Activated CD8-positive, alpha-beta memory T cell treated with anti-CD3 and anti-CD28 coated beads, Interleukin-2, amount 10 ng/mL, durations not matched to agents 7 days and 5 days (primary cell): Measurements from ENCODE around the gene RBX1. TPM values are rescaled to one million over a fixed set of nuclear protein-coding genes. Genes with fewer than 3 reads are reported as not detected.

ENCODE experiments used
- ATAC-seq: fragments of 150-1000 bp; cut with Tn5 transposase; one replicate; pipeline ENCODE4 v1.10.0; 2021; ENCODE audit warnings: moderate library complexity
- CTCF ChIA-PET: fragments of 350-600 bp; sonication (Branson Sonifier 250); formaldehyde crosslinking; loops from one replicate; lab custom pipeline; 2021; ENCODE audit warnings: antibody characterized with exemption; lab: Charles Lee
- DNase-seq: peaks from one replicate; pipeline ENCODE4 v3.0.0-alpha.2; 2020
- H3K27ac Mint-ChIP-seq: one replicate; pipeline ENCODE4 v1.8.0; 2021; ENCODE audit warnings: mild to moderate bottlenecking, mixed read lengths
- H3K27me3 Mint-ChIP-seq: one replicate; pipeline ENCODE4 v1.8.0; 2021; ENCODE audit warnings: mixed read lengths
- H3K36me3 Mint-ChIP-seq: one replicate; pipeline ENCODE4 v1.8.0; 2021; ENCODE audit warnings: mild to moderate bottlenecking, mixed read lengths
- H3K4me1 Mint-ChIP-seq: one replicate; pipeline ENCODE4 v1.8.0; 2021; ENCODE audit warnings: mixed read lengths
- H3K4me3 Mint-ChIP-seq: one replicate; pipeline ENCODE4 v1.8.0; 2021; ENCODE audit warnings: mild to moderate bottlenecking, moderate library complexity, mixed read lengths
- H3K9me3 Mint-ChIP-seq: one replicate; pipeline ENCODE4 v1.8.0; 2022; ENCODE audit warnings: low read depth, mixed read lengths
- total RNA-seq, 2 experiments: library from RNA; stranded (reverse); gene quantifications; one replicate each; pipeline ENCODE4 v1.2.3, GENCODE V29; 2021

RBX1 gene
- total RNA-seq, 2 experiments from 2014 or later = 76.9 to 82.8 TPM

DNA sequence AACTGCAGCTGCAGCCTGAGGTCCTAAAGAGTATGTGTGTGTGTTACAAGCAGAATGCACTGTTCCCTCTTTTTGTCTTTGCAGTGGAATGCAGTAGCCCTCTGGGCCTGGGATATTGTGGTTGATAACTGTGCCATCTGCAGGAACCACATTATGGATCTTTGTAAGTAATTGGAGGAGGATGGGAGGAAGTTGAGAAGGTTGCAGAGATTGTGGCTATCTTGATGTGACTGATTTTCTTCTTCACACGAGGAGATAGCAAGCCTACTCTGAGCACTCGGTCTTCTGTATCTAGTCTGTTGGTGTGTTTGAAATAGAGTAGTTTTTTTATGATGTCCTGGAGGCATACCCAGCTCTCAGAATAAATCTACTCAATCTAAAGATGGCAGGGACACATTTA is 2.3 kb downstream of the RBX1 start:
- Mint-ChIP-seq H3K27me3 (no peaks in the 10 kb centered on the region), H3K9me3 (no peaks in the 10 kb centered on the region), H3K4me1 (peaks cover 35% of the 10 kb centered on the region), H3K27ac (peak overlapping the region; percentile 45), H3K4me3 (peak overlapping the region; percentile 96), H3K36me3 (peaks cover 38% of the 10 kb centered on the region)
- ATAC-seq (no peak), DNase-seq (no peak)
- CTCF ChIA-PET = interaction anchor here (3.7 kb wide), 1 partner anchor 31 kb away, joined by 27 read pairs; no protein-coding TSS in a partner anchor

DNA sequence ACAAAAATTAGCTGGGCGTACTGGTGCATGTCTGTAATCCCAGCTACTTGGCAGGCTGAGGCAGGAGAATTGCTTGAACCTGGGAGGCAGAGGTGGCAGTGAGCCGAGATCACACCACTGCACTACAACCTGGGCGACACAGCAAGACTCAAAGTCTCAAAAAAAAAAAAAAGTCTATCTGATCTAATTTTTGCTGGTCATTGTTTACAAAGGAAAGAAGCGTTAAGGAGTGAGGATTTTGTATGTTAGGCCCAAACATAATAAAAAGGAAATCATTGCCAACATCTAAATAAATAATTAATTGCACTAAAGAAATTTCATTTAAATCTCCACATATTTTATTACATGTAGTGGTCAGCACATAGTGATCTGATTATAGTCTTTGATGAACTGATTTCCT is 2.9 kb downstream of the RBX1 start:
- H3K4me1 Mint-ChIP-seq = peaks cover 35% of the 10 kb centered on the region
- H3K36me3 Mint-ChIP-seq = peaks cover 38% of the 10 kb centered on the region
- no peaks in the 10 kb centered on the region for H3K9me3 Mint-ChIP-seq
- H3K4me3 Mint-ChIP-seq = no peak overlapping the region
- CTCF ChIA-PET = interaction anchor here (3.7 kb wide), 1 partner anchor 32 kb away, joined by 27 read pairs; no protein-coding TSS in a partner anchor
- DNase-seq (no peak), ATAC-seq (no peak)
- H3K27ac Mint-ChIP-seq = peak overlapping the region; percentile 56
- H3K27me3 Mint-ChIP-seq = no peaks in the 10 kb centered on the region

GRCh38 chr22:40955571-40955970 is 4.4 kb downstream of the RBX1 start:
- DNase-seq (no peak), ATAC-seq (no peak)
- no peaks in the 10 kb centered on the region for H3K27me3 Mint-ChIP-seq
- CTCF ChIA-PET = no interaction called here
- H3K4me3 Mint-ChIP-seq = no peak overlapping the region
- no peak overlapping the region for H3K27ac Mint-ChIP-seq
- peaks cover 31% of the 10 kb centered on the region for H3K4me1 Mint-ChIP-seq
- H3K9me3 Mint-ChIP-seq = no peaks in the 10 kb centered on the region
- peaks cover 42% of the 10 kb centered on the region for H3K36me3 Mint-ChIP-seq

DNA sequence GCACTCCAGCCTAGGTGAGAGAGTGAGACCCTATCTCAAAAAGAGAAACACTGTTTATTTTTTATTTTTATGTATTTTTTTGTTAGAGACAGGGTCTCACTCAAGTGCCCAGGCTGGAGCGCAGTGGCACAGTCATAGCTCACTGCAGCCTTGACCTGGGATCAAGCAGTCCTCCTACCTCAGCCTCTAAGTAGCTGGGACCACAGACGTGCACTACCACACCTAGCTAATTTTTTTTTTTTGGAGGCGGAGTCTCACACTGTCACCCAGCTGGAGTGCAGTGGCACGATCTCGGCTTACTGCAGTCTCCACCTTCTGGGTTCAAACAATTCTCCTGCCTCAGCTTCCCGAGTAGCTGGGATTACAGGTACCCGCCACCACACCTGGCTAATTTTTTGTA is 6.4 kb downstream of the RBX1 start:
- Mint-ChIP-seq H3K27me3 (no peaks in the 10 kb centered on the region), H3K36me3 (peaks cover 44% of the 10 kb centered on the region), H3K27ac (no peak overlapping the region), H3K4me3 (no peak overlapping the region), H3K9me3 (no peaks in the 10 kb centered on the region), H3K4me1 (peaks cover 29% of the 10 kb centered on the region)
- no peak for ATAC-seq
- DNase-seq = no peak
- CTCF ChIA-PET = interaction anchor here (0.5 kb wide), 1 partner anchor 131 kb away, joined by 3 read pairs; no protein-coding TSS in a partner anchor

- Mint-ChIP-seq H3K36me3 (peaks cover 46% of the 10 kb centered on the region), H3K9me3 (no peaks in the 10 kb centered on the region), H3K27me3 (no peaks in the 10 kb centered on the region), H3K4me3 (no peak overlapping the region), H3K4me1 (peaks cover 23% of the 10 kb centered on the region), H3K27ac (no peak overlapping the region)
- ATAC-seq = no peak
- no peak for DNase-seq
- CTCF ChIA-PET = no interaction called here
Measured at GRCh38 chr22:40958299-40958698, 7.1 kb downstream of the RBX1 start.

DNA sequence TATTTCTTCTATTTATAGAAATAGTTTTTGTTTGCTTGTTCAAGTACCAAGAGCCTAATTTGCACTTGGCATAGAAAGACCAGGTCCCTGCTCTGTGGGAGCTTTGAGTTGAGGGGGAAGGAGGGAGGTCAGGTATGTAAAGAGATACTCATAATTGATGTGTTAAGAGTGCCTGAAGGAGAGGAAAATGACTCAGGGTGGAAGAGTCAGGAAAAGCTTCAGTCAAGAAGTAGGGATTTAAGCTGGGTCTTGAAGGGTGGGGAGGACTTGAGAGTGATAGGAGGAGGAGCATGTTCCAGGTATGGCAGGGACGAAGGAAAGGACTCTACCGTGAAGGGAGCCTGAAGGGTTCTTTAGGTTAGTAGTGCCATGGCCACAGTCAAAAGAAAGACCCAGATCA is 9.0 kb downstream of the RBX1 start:
- ATAC-seq (no peak), DNase-seq (no peak)
- peaks cover 14% of the 10 kb centered on the region for H3K4me1 Mint-ChIP-seq
- H3K36me3 Mint-ChIP-seq = peaks cover 43% of the 10 kb centered on the region
- H3K27me3 Mint-ChIP-seq = no peaks in the 10 kb centered on the region
- H3K9me3 Mint-ChIP-seq = no peaks in the 10 kb centered on the region
- CTCF ChIA-PET = interaction anchor here (0.8 kb wide), 1 partner anchor 12 kb away, joined by 3 read pairs; no protein-coding TSS in a partner anchor
- H3K4me3 Mint-ChIP-seq = no peak overlapping the region
- peak overlapping the region; percentile 5 for H3K27ac Mint-ChIP-seq

GRCh38 chr22:40965936-40966725 is 15.0 kb downstream of the RBX1 start:
- CTCF ChIA-PET = interaction anchor here (1.0 to 1.3 kb wide), 2 partner anchors 44 to 271 kb away, joined by 3 to 5 read pairs; no protein-coding TSS in a partner anchor
- no peak overlapping the region for H3K4me3 Mint-ChIP-seq
- H3K36me3 Mint-ChIP-seq = peaks cover 39% of the 10 kb centered on the region

GRCh38 chr22:40966726-40967085 is 15.5 kb downstream of the RBX1 start:
- DNase-seq (no peak), ATAC-seq (no peak)
- no peaks in the 10 kb centered on the region for H3K9me3 Mint-ChIP-seq
- no peaks in the 10 kb centered on the region for H3K27me3 Mint-ChIP-seq
- H3K36me3 Mint-ChIP-seq = peaks cover 37% of the 10 kb centered on the region
- H3K4me3 Mint-ChIP-seq = no peak overlapping the region
- CTCF ChIA-PET = interaction anchor here (1.0 to 1.3 kb wide), 2 partner anchors 44 to 271 kb away, joined by 3 to 5 read pairs; no protein-coding TSS in a partner anchor
- no peak overlapping the region for H3K27ac Mint-ChIP-seq
- peaks cover 14% of the 10 kb centered on the region for H3K4me1 Mint-ChIP-seq

More at GRCh38 chr22:40965936-40966725, 15.0 kb downstream of the RBX1 start:
- Mint-ChIP-seq H3K9me3 (no peaks in the 10 kb centered on the region), H3K4me1 (peaks cover 14% of the 10 kb centered on the region), H3K27me3 (no peaks in the 10 kb centered on the region), H3K27ac (peak overlapping the region; percentile 63)
- ATAC-seq = no peak
- no peak for DNase-seq

GRCh38 chr22:40967111-40967760 is 16.1 kb downstream of the RBX1 start:
- DNase-seq (no peak), ATAC-seq (no peak)
- CTCF ChIA-PET = interaction anchor here (1.0 to 1.3 kb wide), 2 partner anchors 45 to 270 kb away, joined by 3 to 5 read pairs; no protein-coding TSS in a partner anchor
- Mint-ChIP-seq H3K9me3 (no peaks in the 10 kb centered on the region), H3K27me3 (no peaks in the 10 kb centered on the region), H3K4me3 (no peak overlapping the region), H3K4me1 (peaks cover 14% of the 10 kb centered on the region), H3K27ac (no peak overlapping the region), H3K36me3 (peaks cover 33% of the 10 kb centered on the region)

- ATAC-seq (no peak), DNase-seq (no peak)
- Mint-ChIP-seq H3K4me1 (no peaks in the 10 kb centered on the region), H3K27me3 (no peaks in the 10 kb centered on the region), H3K4me3 (no peak overlapping the region), H3K9me3 (no peaks in the 10 kb centered on the region), H3K27ac (no peak overlapping the region), H3K36me3 (peaks cover 15% of the 10 kb centered on the region)
- CTCF ChIA-PET = interaction anchor here (1.7 to 2.4 kb wide), 2 partner anchors 50 to 265 kb away, joined by 6 to 9 read pairs; no protein-coding TSS in a partner anchor
Measured at GRCh38 chr22:40972587-40972986, 21.4 kb downstream of the RBX1 start.

GRCh38 chr22:40973144-40973543 is 22.0 kb downstream of the RBX1 start:
- Mint-ChIP-seq H3K4me3 (no peak overlapping the region), H3K27ac (no peak overlapping the region), H3K9me3 (no peaks in the 10 kb centered on the region), H3K36me3 (peaks cover 12% of the 10 kb centered on the region), H3K4me1 (no peaks in the 10 kb centered on the region), H3K27me3 (no peaks in the 10 kb centered on the region)
- no peak for DNase-seq
- no peak for ATAC-seq
- CTCF ChIA-PET = interaction anchor here (1.2 to 2.4 kb wide), 3 partner anchors 26 to 264 kb away, joined by 3 to 9 read pairs (median 6); no protein-coding TSS in a partner anchor

- no peaks in the 10 kb centered on the region for H3K9me3 Mint-ChIP-seq
- DNase-seq (no peak), ATAC-seq (no peak)
- no peaks in the 10 kb centered on the region for H3K27me3 Mint-ChIP-seq
- no peak overlapping the region for H3K4me3 Mint-ChIP-seq
- H3K27ac Mint-ChIP-seq = no peak overlapping the region
- H3K36me3 Mint-ChIP-seq = peaks cover 11% of the 10 kb centered on the region
- CTCF ChIA-PET = no interaction called here
- no peaks in the 10 kb centered on the region for H3K4me1 Mint-ChIP-seq
Measured at GRCh38 chr22:40975366-40975765, 24.2 kb downstream of the RBX1 start.

DNA sequence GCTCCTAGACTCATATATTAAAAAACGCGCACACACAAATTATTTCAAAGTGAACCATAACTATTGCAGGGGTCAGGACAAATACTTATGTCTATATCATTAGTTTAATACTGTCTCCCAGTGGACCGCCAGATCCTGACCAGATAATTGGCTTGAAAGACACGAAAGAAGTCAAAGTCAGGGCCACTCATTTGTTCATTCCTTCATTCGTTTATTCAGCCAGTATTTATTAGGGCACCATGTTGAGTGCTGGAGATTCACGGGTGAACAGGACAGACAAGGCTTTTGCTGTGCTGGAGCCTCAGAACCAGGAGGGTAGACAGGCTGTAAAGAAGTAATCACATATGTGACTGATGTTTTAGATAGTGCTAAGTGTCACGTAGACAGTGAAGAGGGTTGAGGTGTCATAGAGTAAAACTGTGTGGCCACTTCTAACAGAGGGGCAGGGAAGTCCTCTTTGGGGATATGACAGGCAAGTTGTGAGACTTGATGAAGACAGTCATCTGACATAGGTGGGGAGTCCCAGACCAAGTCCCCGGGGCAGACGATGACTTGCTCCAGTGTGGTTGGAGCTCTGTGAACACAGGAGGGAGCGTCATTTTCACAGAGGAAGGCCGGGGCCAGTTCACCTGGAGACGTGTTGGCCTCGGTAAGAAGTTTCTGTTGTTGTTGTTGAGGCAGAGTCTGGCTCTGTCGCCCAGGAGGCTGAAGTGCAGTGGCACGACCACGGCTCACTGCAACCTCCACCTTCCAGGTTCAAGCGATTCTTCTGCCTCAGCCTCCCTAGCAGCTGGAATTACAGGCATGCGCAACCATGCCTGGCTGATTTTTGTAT is 25.9 kb downstream of the RBX1 start:
- Mint-ChIP-seq H3K27me3 (no peaks in the 10 kb centered on the region), H3K27ac (no peak overlapping the region), H3K36me3 (peaks cover 9% of the 10 kb centered on the region), H3K4me3 (no peak overlapping the region), H3K9me3 (no peaks in the 10 kb centered on the region), H3K4me1 (no peaks in the 10 kb centered on the region)
- ATAC-seq = no peak
- DNase-seq = no peak
- CTCF ChIA-PET = no interaction called here
